GM20431 (cell line): ENCODE results near the gene ROBO4.

ENCODE experiments used
- in situ Hi-C: fragments of 300-500 bp; cut with MseI, MboI; formaldehyde crosslinking; loops from one replicate; pipeline ENCODE4 v1.15.0; 2020; ENCODE audit warnings: low sequenced_read_pairs; ENCODE audit not compliant: unreplicated experiment

Gene ROBO4

DNA sequence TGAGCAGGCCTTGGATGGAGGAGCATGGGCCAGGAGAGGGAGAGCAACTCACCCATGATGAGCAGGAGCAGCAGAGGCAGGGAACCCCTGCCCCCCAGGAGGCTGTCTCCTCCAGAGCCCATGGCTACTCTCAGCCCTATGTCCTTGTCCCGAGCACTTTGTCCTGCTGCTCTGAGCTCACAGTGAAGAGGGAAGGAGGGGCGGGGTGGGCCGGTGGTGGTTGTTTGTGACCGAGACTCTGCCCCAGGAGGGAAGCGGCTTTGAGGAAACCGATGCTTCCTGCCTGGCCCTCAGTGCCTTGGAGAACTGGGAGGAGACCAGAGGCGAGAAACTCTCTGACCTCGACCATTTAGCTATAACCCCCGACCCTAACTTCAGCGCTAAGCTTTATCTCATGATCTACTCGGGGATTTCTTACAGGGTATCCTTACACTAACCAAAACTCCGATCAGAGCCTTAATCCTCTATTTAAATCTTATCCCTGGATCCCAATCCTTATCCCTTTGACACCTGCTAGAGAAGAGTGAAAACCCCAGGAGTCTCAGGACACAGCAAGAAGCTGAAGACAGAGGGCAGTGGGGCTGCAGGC is at the start of gene ROBO4:
ROBO4 (minus strand) TSS at position 192 of the 589 bp plus-strand sequence; CDS start at position 122, 70 bp downstream.
- in situ Hi-C loops, result no loop called here

DNA sequence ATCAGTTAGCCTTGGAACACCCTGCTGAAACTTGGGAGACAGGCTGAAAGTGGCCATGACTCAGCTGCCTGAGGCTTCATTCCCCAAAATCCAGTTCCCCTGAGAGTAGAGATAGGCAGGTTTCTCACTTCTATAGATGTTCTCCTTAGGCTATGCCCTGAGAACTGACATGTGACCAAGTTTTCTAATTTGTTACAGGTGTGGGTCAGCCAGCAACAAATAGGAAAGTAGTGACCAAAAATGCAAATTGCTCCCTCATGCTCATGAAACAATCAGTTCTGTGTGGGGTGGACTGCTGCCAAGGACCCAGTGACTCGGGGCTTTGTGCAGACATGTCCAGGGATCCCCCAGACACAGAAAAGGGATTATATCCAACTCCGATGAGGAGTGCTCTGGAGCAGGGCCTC is 49.1 kb upstream of the ROBO4 start:
- in situ Hi-C loops, result no loop called here

DNA sequence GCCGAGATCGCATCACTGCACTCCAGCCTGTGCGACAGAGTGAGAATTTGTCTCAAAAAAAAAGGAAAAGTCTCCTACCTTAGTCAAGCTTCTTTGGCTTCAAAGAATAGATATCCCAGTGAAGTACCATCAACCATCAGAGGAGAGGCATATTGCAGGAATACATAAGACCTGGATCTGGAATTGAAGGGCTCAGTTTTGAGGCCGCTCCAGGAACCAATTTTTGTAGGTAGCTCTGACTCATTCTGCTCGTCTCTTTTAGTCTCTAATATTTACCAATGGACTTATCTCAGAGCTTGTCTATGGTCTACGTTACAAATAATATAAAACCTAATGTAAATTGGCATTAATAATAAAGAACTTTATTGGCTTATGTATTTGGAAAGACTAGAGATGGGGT is 48.2 kb upstream of the ROBO4 start:
- in situ Hi-C loops, result no loop called here

DNA sequence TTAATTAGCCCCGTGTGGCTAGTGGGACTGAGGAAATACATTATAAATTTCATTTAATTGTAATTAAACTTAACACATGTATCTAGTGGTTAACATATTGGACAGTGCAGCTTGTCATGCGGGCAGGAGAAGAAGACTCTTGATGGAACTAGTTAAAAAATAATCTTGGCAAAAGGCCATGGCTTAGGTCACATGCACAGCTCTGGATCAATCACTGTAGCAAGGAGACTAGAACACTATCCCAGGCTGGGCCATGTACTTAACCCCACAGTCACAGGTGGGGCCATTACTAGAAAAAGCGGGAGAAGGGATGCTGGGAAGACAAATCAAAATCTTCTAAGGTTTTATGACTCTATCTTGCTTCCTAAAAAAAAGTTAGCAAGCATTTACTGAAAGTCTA is 46.9 kb upstream of the ROBO4 start:
- in situ Hi-C loops, result no loop called here

DNA sequence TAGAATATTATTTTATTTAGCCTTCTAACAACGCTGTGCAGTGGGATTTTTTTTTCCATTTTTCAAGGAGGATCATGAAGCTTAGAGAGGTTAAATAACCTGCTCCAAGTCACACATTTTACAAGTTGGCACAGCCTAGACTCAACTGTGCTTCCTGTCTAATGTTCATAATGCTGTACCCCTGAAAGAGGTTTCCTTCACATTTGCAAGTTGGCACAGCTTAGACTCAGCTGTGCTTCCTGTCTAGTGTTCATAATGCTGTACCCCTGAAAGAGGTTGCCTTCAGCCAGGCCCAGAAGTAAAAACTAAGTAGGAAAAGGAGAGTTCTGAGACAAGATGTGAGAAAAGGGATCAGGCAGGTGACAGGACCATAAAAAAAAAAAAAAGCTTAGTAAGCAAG is 46.1 kb upstream of the ROBO4 start:
- in situ Hi-C loops, result no loop called here

DNA sequence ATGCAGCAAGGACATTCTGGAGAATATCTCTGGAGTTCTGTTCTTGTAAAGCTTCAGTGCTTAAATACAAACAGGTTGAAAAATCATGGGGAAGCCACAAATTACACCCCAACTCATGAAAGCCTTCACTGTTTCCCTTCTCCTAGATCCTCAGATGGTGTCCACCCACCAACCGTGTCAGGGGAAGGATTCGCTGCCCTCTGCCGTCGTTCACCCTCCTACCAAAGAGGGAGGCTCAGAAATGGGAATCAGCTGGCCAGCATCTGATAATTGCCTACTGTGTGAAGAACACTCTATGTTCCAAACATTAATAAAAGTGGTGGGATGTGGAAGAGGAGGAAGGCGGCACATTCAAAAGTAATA is 45.6 kb upstream of the ROBO4 start:
- in situ Hi-C loops, result no loop called here

DNA sequence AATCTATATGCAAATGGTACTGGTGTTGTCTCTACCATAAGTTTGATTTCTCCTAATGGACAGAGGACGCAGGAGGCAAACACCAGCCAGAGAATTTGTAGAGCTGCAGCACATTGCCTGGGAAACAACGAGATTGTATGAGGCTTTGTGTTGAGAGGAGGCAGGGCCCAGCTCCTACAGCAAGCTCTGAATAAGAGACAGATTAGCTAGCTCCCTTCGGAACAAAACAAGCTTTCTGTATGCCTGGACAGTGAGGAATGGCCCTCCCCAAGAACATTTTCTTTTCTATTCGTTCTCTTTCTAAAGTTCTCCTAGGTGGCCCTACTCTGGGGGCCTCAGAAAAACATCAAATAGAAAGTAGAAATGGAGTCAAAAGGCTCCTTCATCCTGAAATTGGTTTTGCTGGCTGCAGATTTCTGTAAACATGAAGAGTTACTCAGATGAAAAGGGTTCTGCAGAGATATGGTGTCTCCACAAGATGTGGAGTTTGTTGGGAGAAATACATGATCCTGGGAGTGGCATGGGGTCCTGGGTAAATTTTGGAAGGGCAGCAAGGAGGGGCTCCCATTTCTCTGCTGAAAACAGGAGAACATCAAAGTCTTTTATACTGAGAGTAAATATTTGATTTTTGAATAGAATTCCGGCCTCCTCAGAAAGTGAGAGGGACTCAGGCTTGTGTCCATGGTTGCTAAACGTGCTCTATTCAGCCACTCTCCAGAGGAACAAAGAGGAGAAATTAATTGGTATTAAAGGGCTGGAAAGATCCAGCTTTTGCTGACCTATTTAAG is 45.0 kb upstream of the ROBO4 start:
- in situ Hi-C loops, result no loop called here

DNA sequence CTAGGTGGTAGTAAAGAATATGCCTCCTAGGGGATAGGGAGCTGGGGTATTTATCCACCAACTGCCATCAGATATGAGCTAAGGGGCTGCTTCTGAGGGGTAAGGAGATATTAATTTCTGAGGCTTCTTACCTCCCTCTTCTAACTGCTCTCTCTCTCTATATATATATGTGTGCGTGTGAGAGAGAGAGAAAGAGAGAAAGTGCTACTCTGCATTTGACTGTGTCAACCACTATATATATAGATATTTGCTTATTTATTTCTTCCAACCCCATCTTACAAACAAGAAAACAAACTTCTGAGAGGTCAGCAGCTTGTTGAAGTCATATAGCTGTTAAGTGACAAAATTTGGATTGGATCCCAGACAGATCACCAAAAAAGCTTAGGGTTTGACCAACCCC is 44.0 kb upstream of the ROBO4 start:
- in situ Hi-C loops, result no loop called here

DNA sequence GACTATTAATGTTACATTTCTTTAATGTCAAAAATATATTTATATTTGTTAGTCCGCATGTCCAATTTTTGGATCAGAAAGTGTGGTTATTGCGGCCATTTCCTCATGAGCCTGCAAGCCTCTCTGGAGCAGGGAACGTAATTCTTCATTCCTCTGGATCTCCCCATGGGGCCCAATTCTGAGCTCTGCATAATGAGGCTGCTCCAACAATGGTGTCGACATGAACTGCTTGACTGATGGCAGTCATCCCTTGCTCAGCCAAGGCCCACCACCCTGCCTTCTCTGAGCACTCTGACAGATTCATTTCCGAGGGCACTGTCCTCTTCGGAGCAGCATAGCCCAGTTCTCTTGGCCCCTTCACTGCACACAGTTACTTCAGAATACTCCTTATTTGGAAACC is 41.3 kb upstream of the ROBO4 start:
- in situ Hi-C loops, result no loop called here

DNA sequence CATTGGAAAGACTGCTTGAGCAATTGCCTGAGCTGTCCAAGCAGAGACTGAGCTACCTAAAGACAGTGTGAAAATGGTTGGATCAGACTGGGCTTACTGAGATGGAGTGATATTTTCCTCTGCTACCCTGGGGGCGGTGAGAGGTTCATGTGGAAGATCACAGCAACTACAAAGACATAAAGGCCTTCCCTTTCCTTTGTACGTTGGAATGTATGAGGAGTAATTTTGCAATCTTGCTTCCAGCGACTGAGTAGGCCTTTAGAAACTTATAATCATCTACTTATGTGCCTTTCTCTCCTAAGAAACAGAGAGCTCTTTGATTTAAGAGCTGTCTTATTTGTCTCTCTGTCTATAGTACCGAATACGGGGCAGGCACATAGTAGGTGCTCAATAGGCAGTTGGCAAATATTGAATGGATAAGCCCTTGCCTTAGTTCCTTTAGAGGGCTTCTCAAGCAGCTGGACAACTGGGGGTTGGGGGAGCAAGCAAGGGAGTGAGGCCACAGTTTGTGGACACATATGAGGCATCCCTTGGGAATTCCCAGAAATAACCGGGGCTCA is 40.6 kb upstream of the ROBO4 start:
- in situ Hi-C loops, result no loop called here

DNA sequence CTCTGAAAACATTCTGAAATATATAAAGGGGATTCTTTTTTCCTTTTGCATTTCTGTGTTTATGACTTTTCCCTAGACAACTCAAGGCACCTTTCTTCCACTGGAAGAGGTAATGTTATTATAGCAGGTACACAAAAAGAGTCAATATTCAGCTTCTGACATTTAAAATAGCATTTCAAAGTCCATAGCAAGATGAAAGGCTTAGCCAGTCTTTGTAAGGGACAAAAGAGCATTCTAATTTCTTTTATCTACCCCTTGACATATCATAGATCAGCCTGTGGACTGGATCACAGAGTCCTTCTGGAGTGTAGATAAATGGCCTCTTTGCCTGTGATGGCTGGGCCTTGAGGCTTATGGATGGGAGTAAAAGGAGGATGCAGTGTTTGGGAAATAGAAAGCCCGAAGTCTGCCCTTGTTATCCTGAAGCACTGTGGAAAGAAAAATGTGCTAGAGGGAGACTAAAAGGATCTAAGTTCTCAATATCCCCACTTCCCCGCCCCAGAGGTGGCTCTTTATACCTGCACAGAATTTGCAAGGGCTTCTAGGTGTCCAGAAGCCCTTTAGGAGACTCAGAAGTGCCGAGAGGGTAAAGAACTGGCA is 39.8 kb upstream of the ROBO4 start:
- in situ Hi-C loops, result no loop called here

DNA sequence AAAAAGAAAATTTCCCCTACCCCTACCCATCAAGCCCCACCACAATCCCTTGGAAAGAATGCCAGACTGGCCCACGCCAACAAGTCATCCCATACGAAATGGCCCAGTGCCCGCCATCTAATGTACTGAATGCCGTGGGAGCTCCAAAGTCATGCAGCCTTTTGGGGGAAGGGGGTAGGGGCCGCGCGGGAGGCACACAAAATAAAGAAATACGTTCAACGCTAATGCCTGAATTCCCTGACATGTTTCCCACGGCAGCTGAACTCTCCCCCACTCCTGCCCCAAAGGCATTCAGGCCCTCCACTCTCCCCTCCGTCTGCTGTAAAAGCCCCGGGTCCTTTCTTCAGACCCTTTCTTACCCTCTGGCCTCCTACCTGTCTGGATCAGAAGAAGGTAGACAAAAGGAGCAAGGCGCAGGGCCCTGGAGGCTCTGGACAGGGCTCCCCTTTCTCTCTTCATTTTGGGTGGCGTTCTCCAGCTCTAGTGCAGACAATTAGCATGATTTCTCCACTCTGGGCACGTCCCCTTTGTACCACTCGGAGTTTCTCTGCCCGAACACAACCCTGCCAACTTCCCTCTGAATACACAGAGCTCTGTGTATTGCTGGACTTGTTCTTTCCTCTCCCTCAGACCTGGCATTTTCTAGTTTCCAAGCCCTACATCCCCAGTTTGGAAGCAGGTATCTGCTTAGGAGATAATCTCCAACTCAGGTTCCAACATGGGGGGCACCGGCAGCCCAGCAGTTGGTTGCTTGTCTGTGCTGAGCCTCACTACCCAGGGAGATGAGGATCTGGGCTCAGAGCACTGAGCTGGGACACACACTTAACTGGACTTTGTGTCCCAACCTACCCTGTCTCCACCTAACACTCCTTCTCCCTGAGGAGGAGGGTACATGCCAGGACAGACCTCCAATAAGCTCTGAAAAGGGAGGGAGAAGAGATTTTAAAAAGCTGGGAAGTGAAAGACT is 38.2 kb upstream of the ROBO4 start, which contains the start of gene HEPACAM:
HEPACAM (minus strand) TSS at position 500 of the 967 bp plus-strand sequence; CDS start at position 459, 41 bp downstream.
- in situ Hi-C loops, result no loop called here

DNA sequence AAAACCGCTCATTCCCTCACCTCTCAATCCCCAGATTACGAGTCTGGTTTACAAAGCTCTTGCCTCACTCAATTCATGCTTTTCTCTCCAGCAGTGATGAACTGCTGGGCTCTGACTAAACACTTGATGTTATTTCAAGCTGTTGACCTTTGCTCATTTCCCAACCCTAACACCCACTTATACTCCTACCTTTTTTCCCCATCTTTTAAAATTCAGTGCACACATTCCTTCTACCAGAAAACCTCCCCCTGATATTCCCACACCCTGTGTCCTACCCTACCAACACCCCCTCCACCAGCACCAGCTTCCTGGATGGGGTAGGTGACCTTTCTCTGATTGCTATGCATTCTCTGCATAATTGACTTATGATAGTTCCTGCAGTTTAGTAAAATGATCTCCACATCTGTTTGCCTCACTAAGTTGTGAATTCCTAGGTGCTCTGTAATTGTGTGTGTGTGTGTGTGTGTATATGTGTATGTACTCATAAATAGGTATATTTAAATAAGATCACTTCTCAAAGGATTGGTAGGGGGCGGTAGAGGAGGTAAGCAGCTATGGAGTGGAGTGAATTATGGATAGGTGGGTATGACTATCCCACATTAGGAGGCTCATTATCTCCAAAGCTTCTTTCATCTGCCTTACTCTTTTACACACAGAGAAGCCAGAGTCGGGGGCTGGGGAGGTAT is 37.3 kb upstream of the ROBO4 start:
- in situ Hi-C loops, result no loop called here

DNA sequence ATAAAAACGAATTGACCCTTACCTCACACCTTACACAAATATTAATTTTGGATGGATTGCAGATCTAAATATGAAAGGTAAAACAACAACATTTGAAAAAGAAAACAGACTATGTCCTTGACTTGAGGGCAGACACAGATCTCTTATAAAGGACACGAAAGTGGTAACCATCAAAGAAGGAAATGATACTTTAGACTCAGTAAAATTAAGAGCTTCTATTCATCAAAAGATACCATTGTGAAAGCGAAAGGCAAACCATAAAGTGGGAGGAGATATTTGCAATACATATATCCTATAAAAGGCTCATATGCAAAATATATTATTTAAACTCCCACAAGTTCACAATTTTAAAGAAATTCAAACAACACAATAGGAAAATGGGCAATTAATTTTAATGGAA is 33.1 kb upstream of the ROBO4 start:
- in situ Hi-C loops, result no loop called here

DNA sequence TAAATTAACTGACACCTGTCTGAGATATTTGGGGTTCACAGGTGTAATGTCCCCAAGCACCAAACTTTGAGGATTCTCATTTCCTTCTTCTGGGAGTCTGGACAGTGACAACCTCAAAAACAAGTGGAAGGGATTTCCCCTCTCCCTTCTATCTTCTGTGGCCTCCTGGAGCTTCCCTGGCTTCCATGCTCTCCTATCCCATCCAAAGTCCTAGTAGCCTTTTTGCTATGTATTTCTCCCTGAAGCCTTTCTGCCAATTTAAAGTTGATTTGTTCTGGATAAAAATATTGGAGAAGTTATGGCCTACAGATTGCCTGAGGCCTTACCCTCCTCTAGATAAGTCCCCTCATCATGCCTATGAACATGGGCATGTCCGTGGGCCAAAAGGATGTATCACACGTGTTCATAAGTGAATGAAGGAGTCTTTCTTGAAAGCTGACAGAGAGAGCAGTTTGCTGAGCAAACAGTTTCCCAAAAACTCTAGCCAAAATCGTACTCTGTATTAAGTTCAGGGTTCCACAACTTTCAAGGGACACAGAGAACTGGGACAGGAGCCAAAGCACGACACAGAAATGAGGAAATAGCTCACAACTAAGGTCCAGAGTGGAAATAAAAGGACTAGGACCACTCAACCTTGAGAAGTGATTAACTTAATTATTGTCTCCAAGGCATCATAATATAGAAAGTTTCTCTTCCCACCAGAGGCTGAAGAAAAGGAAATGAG is 31.4 kb upstream of the ROBO4 start:
- in situ Hi-C loops, result no loop called here

DNA sequence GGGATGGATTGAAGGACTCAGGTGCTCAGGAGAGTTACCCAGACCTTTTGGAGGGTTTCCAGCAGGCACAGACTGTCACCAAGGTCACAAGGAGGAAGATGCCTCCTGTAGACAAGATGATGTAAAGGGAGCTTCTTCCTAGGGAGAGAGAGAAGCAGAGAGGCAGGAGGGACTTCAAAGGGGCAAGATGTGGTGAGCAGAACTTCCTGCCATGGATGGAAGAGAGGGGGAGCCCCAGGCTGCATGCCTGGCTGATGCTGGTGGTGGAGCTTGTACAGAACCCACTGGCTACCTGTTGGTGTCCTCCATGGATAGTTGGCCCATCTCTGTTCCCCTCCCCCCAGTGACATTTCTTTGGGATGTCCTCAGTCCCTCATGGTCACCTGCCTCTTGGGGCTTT is 25.6 kb upstream of the ROBO4 start:
- in situ Hi-C loops, result no loop called here

DNA sequence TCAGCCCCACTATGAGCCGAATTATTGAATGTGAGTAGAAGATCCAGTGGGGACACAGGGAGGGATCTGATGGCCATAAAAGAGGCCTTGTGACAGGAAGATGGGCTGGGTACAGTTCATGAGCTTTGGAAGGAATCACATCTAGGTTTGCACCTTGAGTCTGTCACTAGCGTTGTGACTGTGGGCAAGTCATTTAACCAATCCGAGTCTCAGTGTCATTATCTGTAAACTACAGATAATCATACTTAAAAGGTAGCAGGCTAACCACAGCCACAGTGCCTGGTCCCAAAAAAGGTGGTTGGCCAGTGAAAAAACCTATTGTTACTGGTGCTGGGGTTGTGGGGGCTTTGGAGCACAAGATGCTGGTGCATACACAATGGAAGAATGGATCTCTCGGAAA is 25.2 kb upstream of the ROBO4 start:
- in situ Hi-C loops, result no loop called here

DNA sequence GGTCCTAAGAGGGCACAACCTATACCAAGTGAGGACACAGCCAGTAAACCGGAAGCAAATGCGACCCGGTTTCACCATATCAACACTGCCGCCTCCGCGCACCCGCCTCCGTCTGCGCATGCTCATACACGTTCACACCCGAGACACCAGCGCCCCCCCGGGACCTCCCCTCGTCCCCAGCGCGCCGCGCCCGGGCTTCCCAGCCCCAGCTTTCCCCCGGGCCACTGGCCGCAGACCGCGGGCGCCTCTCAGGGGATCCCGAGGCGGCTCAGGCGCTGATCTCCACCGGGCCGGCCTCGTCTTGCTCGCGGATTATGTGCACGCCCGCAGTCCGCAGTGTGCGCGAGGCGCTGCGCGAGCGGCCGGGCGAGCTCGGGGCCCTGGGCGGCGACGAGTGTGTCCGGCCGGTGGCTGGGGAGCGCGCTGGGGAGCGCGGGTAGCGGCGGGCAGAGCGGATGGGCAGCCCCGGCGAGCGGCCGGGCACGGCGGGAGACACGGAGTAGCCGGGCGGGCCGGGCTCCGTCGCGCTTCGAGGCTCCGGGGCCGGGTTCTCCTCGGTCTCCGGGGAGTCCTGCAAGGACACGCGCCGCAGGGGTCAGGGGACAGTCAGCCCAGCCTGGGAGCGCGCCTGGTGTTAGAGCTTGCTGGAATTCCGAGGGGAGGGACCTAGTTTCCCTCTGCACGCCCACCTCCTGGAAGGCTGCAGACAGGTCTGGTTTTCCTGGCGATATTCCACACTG is 23.4 kb upstream of the ROBO4 start:
- in situ Hi-C loops, result no loop called here
